H1 (cell line): ENCODE results near the gene SSU72. TPM values are rescaled to one million over a fixed set of nuclear protein-coding genes. Genes with fewer than 3 reads are reported as not detected.

Experiments
- ASH2L ChIP-seq: fragments of 200-600, 300-600 bp; sonication (generic); IDR thresholded peaks from one replicate; pipeline ENCODE4 v1.7.1; 2017; ENCODE audit warnings: low read length
- CEBPB ChIP-seq: IDR thresholded peaks from 2 replicates; pipeline ENCODE4 v1.6.1; 2012; ENCODE audit warnings: low read depth, low read length
- CHD2 ChIP-seq: IDR thresholded peaks from 2 replicates; pipeline ENCODE4 v1.6.1; 2012; ENCODE audit warnings: low read length, improper control_type of control experiment
- GTF2F1 ChIP-seq: IDR thresholded peaks from 2 replicates; pipeline ENCODE4 v1.6.1; 2012; ENCODE audit warnings: low read depth, low read length, improper control_type of control experiment, borderline replicate concordance
- JUND ChIP-seq: IDR thresholded peaks from 2 replicates; pipeline ENCODE4 v1.6.1; 2011; ENCODE audit warnings: mild to moderate bottlenecking, improper control_type of control experiment, low read length
- KDM1A ChIP-seq: fragments of 200-600, 300-600 bp; sonication (generic); IDR thresholded peaks from 2 replicates; pipeline ENCODE4 v1.7.1; 2016; ENCODE audit warnings: mild to moderate bottlenecking, low read length, borderline replicate concordance
- KDM5A ChIP-seq: fragments of 200-600 bp; IDR thresholded peaks from 2 replicates; pipeline ENCODE4 v1.7.1; 2012; ENCODE audit warnings: mild to moderate bottlenecking, low read length, inconsistent platforms, mixed read lengths
- POLR2A ChIP-seq, 2 experiments: IDR thresholded peaks; 1 replicate in 1 of 2; 2 replicates in 1 of 2; pipeline ENCODE4 v1.6.1; 2011; ENCODE audit warnings: low read depth in 2 of 2, low read length in 2 of 2, mild to moderate bottlenecking in 2 of 2; ENCODE audit errors: control extremely low read depth in 1 of 2
- TCF12 ChIP-seq: IDR thresholded peaks from 2 replicates; pipeline ENCODE4 v1.6.1; 2011; ENCODE audit warnings: low read depth, mild to moderate bottlenecking, low read length
- polyA plus RNA-seq, 7 experiments: library from polyadenylated mRNA; depleted of rRNA in 3 of 7; stranded (reverse) in 5 of 7; unstranded in 2 of 7; fragments of >200 nt in 5 of 7; fragments of 200-250 nt in 2 of 7; gene quantifications; 1 replicate in 5 of 7; 2 replicates in 1 of 7; 4 replicates in 1 of 7; pipeline versions ENCODE4 v1.2.1 to v1.2.3, GENCODE V29; 2011 to 2013; ENCODE audit warnings: missing spikeins in 2 of 7, mixed read lengths in 2 of 7
- total RNA-seq: library from RNA; stranded (reverse); fragmentation: NEBNext Ultra II Directional; extraction: Animal tissue kit (Norgen Biotek cat#: 25700); gene quantifications from 2 replicates; pipeline ENCODE4 v1.2.1, GENCODE V29; 2021
- TF ChIP-seq, protein P1 (sequence below): fragments of 300-600 bp; sonication (generic); IDR thresholded peaks from 2 replicates; pipeline ENCODE4 v1.7.1; 2012; ENCODE audit warnings: low read length, moderate library complexity, mild to moderate bottlenecking, inconsistent platforms; ENCODE audit not compliant: insufficient replicate concordance
- TF ChIP-seq, protein P2 (sequence below): IDR thresholded peaks from 2 replicates; pipeline ENCODE4 v1.6.1; 2011; ENCODE audit warnings: low read depth, mild to moderate bottlenecking, low read length; ENCODE audit not compliant: insufficient read depth

Gene SSU72
- total and polyA plus RNA-seq, 2 of the 8 experiments (the other 6 are each of a cell fraction or from before 2014, with no cell fraction given), result 110 to 165 TPM

DNA sequence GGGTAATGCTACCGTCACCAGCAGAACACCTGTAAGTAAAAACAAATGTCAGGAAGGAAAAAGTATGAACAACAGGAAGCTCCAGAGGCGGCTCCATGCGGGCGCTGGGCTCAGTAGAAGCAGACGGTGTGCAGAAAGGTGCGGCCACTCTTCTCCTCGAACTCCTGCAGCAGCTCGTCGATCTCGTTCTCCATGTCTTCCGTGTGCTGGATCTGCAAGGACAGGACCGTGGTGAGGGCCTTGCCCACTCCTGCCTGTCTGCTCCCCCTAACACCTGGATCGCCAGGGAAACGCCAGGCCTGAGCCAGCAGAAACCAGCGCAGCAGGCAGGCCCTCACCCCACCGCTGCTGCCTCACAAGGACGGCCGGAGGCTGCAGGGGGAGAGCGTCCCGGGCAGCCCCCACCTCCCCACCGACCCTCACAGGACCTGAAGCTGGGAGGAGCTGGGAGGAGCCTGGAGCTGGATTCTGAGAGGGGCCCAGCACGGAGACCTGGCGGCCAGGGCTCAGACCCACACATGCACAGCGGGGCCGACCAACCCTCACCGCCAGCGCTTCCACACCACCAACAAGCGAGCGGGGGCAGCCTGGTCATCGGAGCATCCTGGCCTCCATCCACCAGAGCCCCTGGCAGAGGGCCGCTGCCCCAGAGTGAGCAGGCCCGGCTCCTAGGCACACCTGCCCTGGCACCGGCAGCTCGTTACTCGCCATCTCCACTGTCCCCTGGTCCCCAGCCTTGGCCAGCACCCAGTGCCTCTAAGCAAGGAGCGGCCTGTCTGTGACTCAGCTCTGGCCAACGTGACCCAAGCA lies 32.5 kb downstream of the SSU72 start (continued):
- TF ChIP-seq, protein P1, sequence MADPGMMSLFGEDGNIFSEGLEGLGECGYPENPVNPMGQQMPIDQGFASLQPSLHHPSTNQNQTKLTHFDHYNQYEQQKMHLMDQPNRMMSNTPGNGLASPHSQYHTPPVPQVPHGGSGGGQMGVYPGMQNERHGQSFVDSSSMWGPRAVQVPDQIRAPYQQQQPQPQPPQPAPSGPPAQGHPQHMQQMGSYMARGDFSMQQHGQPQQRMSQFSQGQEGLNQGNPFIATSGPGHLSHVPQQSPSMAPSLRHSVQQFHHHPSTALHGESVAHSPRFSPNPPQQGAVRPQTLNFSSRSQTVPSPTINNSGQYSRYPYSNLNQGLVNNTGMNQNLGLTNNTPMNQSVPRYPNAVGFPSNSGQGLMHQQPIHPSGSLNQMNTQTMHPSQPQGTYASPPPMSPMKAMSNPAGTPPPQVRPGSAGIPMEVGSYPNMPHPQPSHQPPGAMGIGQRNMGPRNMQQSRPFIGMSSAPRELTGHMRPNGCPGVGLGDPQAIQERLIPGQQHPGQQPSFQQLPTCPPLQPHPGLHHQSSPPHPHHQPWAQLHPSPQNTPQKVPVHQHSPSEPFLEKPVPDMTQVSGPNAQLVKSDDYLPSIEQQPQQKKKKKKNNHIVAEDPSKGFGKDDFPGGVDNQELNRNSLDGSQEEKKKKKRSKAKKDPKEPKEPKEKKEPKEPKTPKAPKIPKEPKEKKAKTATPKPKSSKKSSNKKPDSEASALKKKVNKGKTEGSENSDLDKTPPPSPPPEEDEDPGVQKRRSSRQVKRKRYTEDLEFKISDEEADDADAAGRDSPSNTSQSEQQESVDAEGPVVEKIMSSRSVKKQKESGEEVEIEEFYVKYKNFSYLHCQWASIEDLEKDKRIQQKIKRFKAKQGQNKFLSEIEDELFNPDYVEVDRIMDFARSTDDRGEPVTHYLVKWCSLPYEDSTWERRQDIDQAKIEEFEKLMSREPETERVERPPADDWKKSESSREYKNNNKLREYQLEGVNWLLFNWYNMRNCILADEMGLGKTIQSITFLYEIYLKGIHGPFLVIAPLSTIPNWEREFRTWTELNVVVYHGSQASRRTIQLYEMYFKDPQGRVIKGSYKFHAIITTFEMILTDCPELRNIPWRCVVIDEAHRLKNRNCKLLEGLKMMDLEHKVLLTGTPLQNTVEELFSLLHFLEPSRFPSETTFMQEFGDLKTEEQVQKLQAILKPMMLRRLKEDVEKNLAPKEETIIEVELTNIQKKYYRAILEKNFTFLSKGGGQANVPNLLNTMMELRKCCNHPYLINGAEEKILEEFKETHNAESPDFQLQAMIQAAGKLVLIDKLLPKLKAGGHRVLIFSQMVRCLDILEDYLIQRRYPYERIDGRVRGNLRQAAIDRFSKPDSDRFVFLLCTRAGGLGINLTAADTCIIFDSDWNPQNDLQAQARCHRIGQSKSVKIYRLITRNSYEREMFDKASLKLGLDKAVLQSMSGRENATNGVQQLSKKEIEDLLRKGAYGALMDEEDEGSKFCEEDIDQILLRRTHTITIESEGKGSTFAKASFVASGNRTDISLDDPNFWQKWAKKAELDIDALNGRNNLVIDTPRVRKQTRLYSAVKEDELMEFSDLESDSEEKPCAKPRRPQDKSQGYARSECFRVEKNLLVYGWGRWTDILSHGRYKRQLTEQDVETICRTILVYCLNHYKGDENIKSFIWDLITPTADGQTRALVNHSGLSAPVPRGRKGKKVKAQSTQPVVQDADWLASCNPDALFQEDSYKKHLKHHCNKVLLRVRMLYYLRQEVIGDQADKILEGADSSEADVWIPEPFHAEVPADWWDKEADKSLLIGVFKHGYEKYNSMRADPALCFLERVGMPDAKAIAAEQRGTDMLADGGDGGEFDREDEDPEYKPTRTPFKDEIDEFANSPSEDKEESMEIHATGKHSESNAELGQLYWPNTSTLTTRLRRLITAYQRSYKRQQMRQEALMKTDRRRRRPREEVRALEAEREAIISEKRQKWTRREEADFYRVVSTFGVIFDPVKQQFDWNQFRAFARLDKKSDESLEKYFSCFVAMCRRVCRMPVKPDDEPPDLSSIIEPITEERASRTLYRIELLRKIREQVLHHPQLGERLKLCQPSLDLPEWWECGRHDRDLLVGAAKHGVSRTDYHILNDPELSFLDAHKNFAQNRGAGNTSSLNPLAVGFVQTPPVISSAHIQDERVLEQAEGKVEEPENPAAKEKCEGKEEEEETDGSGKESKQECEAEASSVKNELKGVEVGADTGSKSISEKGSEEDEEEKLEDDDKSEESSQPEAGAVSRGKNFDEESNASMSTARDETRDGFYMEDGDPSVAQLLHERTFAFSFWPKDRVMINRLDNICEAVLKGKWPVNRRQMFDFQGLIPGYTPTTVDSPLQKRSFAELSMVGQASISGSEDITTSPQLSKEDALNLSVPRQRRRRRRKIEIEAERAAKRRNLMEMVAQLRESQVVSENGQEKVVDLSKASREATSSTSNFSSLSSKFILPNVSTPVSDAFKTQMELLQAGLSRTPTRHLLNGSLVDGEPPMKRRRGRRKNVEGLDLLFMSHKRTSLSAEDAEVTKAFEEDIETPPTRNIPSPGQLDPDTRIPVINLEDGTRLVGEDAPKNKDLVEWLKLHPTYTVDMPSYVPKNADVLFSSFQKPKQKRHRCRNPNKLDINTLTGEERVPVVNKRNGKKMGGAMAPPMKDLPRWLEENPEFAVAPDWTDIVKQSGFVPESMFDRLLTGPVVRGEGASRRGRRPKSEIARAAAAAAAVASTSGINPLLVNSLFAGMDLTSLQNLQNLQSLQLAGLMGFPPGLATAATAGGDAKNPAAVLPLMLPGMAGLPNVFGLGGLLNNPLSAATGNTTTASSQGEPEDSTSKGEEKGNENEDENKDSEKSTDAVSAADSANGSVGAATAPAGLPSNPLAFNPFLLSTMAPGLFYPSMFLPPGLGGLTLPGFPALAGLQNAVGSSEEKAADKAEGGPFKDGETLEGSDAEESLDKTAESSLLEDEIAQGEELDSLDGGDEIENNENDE, result no peak
- no peak for TF ChIP-seq TCF12
- TF ChIP-seq JUND, result no peak
- TF ChIP-seq, protein P2, sequence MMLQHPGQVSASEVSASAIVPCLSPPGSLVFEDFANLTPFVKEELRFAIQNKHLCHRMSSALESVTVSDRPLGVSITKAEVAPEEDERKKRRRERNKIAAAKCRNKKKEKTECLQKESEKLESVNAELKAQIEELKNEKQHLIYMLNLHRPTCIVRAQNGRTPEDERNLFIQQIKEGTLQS, result no peak
- TF ChIP-seq CEBPB, result no peak
- no peak for TF ChIP-seq CHD2
- no peak for TF ChIP-seq GTF2F1
- TF ChIP-seq KDM1A, result no peak
- no peak for TF ChIP-seq KDM5A
- no peak for TF ChIP-seq ASH2L
- no peak for TF ChIP-seq POLR2A (IDR thresholded peaks at IDR 0.05; ENCODE audit: control extremely low read depth in 1 of 2, low read depth in 2 of 2, low read length in 2 of 2)
